Prostate gland (tissue), 2 donors: ENCODE results near the gene GMDS. TPM values are rescaled to one million over a fixed set of nuclear protein-coding genes. Genes with fewer than 3 reads are reported as not detected.

Source experiments
- DNase-seq: peaks from one replicate; pipeline ENCODE4 v3.0.0-alpha.2; 2019; ENCODE audit warnings: low spot score
- H3K27ac ChIP-seq, 2 donors: fragments of 200-600 bp; sonication (generic); 2 replicates each; pipeline ENCODE4 v1.5.1; 2017 to 2019
- H3K27me3 ChIP-seq: fragments of 200-600 bp; sonication (generic); replicated peaks from 2 replicates; pipeline ENCODE4 v1.5.1; 2019; ENCODE audit not compliant: insufficient read depth
- H3K36me3 ChIP-seq, 2 donors: fragments of 200-600 bp; sonication (generic); 1 replicate in 1 of 2; 2 replicates in 1 of 2; pipeline versions ENCODE4 v1.5.1 to v1.8.1; 2017 to 2019
- H3K4me1 ChIP-seq: fragments of 200-600 bp; sonication (generic); replicated peaks from 2 replicates; pipeline ENCODE4 v1.5.1; 2019
- H3K4me3 ChIP-seq, 2 donors: fragments of 200-600 bp; sonication (generic); 2 replicates each; pipeline ENCODE4 v1.5.1; 2017 to 2019
- H3K9me3 ChIP-seq: fragments of 200-600 bp; sonication (generic); 2 replicates; pipeline ENCODE4 v1.5.1; 2017
- CTCF ChIP-seq, 4 experiments: fragments of 200-600 bp in 2 of 4; fragments of 450-650 bp in 2 of 4; sonication (generic) in 2 of 4; IDR thresholded peaks; 1 replicate in 3 of 4; 2 replicates in 1 of 4; pipeline ENCODE4 v1.5.1; 2016 to 2019; ENCODE audit warnings: antibody characterized with exemption in 4 of 4, mild to moderate bottlenecking in 2 of 4, moderate library complexity in 2 of 4
- POLR2A ChIP-seq: fragments of 450-650 bp; IDR thresholded peaks from one replicate; pipeline ENCODE4 v1.6.1; 2016; ENCODE audit warnings: antibody characterized with exemption, mild to moderate bottlenecking
- POLR2AphosphoS5 ChIP-seq: sonication (generic); formaldehyde crosslinking; IDR thresholded peaks from one replicate; pipeline ENCODE4 v1.6.1; 2017; ENCODE audit warnings: antibody characterized with exemption
- WGBS: methylation state at CpG from one replicate; pipeline ENCODE4 v1.1.5; 2018; 5-methylcytosine and 5-hydroxymethylcytosine counted together
- intact Hi-C: fragments of 100-400 bp; cut with DNase I; formaldehyde crosslinking; loops from one replicate; pipeline ENCODE4 v1.14.2; 2022
- total RNA-seq, 2 donors: library from RNA; depleted of rRNA; stranded (reverse); fragments of >200 nt; gene quantifications; one replicate each; pipeline ENCODE4 v1.1.0, GENCODE V29; 2016

The GMDS gene
- total RNA-seq, 2 donors from 2014 or later: 24.9 to 29.9 TPM

GRCh38 chr6:1784422-1784884, 461.0 kb downstream of the GMDS start:
- no peak overlapping the region for H3K4me3 ChIP-seq
- TF ChIP-seq POLR2AphosphoS5 (no peak), POLR2A (no peak), CTCF (IDR thresholded peaks at IDR 0.05) (no peak)
- intact Hi-C loops: no loop called here

GRCh38 chr6:1781817-1782184, 463.6 kb downstream of the GMDS start:
- H3K36me3 ChIP-seq: no peaks in the 10 kb centered on the region
- H3K27ac ChIP-seq: no peak overlapping the region
- H3K4me1 ChIP-seq: no peaks in the 10 kb centered on the region
- H3K4me3 ChIP-seq: no peak overlapping the region
- no peak for TF ChIP-seq CTCF (IDR thresholded peaks at IDR 0.05)
- TF ChIP-seq POLR2A: no peak
- no peak for TF ChIP-seq POLR2AphosphoS5
- 92% methylated on average over 4 of the region's 4 CpGs for WGBS
- H3K9me3 ChIP-seq: no peaks in the 10 kb centered on the region
- no peaks in the 10 kb centered on the region for H3K27me3 ChIP-seq
- no peak for DNase-seq
- intact Hi-C loops: no loop called here

More at GRCh38 chr6:1784422-1784884, 461.0 kb downstream of the GMDS start:
- no peaks in the 10 kb centered on the region for H3K4me1 ChIP-seq
- H3K27me3 ChIP-seq: no peaks in the 10 kb centered on the region
- H3K9me3 ChIP-seq: no peaks in the 10 kb centered on the region
- H3K27ac ChIP-seq: no peak overlapping the region
- WGBS: 80% methylated on average over 6 of the region's 6 CpGs
- DNase-seq: no peak
- no peaks in the 10 kb centered on the region for H3K36me3 ChIP-seq

- no peaks in the 10 kb centered on the region for H3K9me3 ChIP-seq
- intact Hi-C loops: no loop called here
- no peaks in the 10 kb centered on the region for H3K27me3 ChIP-seq
- no peak for DNase-seq
- no peak for TF ChIP-seq CTCF (IDR thresholded peaks at IDR 0.05)
- no peak for TF ChIP-seq POLR2AphosphoS5
- no peak for TF ChIP-seq POLR2A
- no peaks in the 10 kb centered on the region for H3K36me3 ChIP-seq
- H3K27ac ChIP-seq: no peak overlapping the region
- no peak overlapping the region for H3K4me3 ChIP-seq
- H3K4me1 ChIP-seq: no peaks in the 10 kb centered on the region
- 93% methylated on average over 11 of the region's 11 CpGs for WGBS
These were observed 464.1 kb downstream of the GMDS start for GRCh38 chr6:1781152-1781816.

GRCh38 chr6:1780251-1780867, 465.0 kb downstream of the GMDS start:
- WGBS: 95% methylated on average over 13 of the region's 13 CpGs
- no peaks in the 10 kb centered on the region for H3K36me3 ChIP-seq
- TF ChIP-seq CTCF (IDR thresholded peaks at IDR 0.05): no peak
- TF ChIP-seq POLR2AphosphoS5: no peak
- no peak for TF ChIP-seq POLR2A
- no peak overlapping the region for H3K4me3 ChIP-seq
- H3K27ac ChIP-seq: no peak overlapping the region
- intact Hi-C loops: no loop called here
- no peaks in the 10 kb centered on the region for H3K9me3 ChIP-seq
- H3K4me1 ChIP-seq: no peaks in the 10 kb centered on the region
- DNase-seq: no peak
- no peaks in the 10 kb centered on the region for H3K27me3 ChIP-seq
